GM12872 (cell line): ENCODE data around the gene STARD8.

Experiments
- CTCF ChIP-seq: IDR thresholded peaks from 3 replicates; pipeline ENCODE4 v1.5.1; 2011; ENCODE audit warnings: low read depth, mild to moderate bottlenecking, low read length, moderate library complexity; ENCODE audit not compliant: insufficient read depth

Gene STARD8

DNA sequence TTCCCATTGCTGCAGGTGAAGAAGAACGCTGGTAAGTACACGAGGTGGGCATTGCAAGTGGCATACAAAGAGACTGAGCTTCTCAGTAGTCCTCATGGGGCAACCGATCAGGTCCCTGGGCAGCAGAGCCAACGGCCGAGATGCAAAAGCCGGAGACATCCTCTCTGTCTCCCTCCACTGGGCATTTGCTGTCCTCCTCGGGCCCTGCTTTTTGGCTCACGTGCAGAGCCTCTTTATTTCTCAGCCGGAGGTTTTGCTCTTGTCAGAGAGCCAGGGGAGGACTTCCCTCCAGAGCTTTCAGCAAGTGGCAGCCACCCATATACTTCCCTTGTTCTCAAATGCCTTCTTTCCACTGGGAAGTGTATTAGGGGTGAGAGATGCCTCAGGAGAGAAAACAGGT is 18.0 kb downstream of the STARD8 start:
- no peak for TF ChIP-seq CTCF

GRCh38 chrX:68666580-68666979 is 19.1 kb downstream of the STARD8 start:
- no peak for TF ChIP-seq CTCF

DNA sequence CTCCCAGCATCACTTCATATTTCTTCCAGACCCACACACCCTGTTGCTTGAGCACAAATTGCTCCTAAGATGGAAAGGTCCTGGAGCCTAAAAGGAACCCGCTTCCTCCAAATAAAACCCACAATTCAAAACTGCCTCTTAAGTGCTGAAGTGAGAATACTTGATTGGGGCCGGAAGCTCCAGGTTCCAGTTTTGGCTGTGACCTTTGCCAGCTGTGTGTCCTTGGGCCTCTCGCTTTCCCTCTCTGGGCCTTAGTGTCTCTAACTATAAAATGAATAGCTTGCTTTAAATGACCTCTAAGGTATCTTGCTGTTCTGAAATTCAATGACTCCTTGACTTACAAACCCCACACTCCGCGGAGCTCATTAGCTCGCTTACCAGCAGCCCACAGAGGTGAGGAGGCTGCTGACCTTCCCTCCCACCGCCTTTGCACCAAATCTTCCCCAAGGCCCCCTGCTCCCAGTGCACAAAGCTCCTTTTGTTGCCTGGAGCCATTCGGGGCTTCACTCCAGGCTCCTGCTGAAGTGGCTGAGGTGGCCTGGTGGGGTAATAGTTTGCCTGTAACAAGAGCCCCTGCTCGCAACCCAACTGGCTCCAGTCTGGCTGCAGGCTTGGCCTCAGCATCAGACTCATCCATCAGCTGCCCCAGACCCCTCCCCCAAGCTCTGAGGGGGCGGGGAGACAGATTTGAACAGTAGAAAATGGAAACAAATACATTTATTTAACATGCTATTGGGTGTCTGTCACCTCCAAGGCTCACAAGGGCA is 21.8 kb downstream of the STARD8 start:
- no peak for TF ChIP-seq CTCF

- no peak for TF ChIP-seq CTCF
Measured at GRCh38 chrX:68669871-68670270, 22.4 kb downstream of the STARD8 start.

DNA sequence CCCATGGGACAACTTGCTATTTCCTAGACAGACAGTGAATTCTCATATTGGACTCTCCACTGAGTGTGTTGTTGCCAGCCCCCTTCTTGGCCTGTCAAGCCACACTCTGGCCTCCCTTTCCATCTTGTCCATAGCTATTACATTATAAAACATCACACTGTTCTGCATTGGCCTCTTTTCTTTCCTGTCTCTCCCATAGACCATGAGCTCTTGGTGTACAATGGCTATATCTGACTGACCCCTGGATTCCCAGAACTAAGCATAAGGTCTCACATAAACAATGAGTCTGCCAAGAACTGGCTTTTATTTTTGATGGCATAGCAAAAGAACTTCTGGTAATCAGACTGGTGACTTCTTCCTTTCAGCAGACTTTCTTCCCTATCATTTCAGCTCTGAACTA is 23.8 kb downstream of the STARD8 start:
- TF ChIP-seq CTCF, result no peak

DNA sequence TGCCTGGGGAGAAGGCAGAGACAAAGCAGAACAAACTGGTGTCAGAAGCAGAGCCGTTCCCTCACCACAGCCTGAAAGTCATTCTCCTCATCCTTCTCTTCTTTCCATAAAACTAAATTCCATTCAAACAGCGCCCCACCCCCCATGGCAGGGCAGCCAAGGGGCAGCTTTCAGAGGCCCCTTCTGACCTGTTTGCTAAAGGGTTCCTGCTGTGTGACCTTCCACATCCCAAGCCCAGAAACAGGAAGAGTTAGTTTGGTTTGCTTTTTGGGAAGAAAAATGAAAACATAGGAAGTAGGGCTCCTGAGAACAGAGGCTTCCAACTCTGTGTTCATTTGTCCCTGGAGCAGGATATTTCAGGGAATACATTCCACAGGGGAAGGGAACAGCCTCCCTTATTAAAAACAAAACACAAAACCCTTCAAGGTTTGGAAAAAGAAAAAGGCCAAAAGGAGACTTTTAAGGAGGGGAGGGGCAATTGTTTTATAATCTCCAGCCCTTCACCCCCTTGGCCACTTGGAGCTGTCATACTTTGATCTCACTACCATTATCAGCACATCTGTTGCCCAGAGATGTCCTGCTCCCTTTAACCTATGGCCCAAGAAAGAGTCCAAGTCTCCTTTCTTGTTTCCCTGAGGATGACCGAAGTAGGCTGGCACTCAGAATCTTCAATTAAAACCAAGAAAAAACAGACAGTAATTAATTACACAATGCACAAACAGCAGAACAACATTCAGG is 25.3 kb downstream of the STARD8 start:
- no peak for TF ChIP-seq CTCF

GRCh38 chrX:68675571-68675970 is 28.1 kb downstream of the STARD8 start:
- TF ChIP-seq CTCF, result no peak
